ENCODE results near the gene PGBD5.

PGBD5 gene

GRCh38 chr1:230322967-230323547 lies 103.1 kb downstream of the PGBD5 start:
- no peak for DNase-seq
- Histone ChIP-seq H3K36me3 (peaks cover 31% of the 10 kb centered on the region), H3K9me3 (ENCODE audit: severe bottlenecking) (no peaks in the 10 kb centered on the region), H3K27me3 (ENCODE audit: insufficient read depth, low read depth, severe bottlenecking) (no peaks in the 10 kb centered on the region), H3K4me3 (ENCODE audit: low read depth, low read length) (no peak overlapping the region), H3K27ac (no peak overlapping the region)
- TF ChIP-seq, protein P1, sequence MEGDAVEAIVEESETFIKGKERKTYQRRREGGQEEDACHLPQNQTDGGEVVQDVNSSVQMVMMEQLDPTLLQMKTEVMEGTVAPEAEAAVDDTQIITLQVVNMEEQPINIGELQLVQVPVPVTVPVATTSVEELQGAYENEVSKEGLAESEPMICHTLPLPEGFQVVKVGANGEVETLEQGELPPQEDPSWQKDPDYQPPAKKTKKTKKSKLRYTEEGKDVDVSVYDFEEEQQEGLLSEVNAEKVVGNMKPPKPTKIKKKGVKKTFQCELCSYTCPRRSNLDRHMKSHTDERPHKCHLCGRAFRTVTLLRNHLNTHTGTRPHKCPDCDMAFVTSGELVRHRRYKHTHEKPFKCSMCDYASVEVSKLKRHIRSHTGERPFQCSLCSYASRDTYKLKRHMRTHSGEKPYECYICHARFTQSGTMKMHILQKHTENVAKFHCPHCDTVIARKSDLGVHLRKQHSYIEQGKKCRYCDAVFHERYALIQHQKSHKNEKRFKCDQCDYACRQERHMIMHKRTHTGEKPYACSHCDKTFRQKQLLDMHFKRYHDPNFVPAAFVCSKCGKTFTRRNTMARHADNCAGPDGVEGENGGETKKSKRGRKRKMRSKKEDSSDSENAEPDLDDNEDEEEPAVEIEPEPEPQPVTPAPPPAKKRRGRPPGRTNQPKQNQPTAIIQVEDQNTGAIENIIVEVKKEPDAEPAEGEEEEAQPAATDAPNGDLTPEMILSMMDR (IDR thresholded peaks at IDR 0.05; ENCODE audit: low read depth, low read length) = no peak

DNA sequence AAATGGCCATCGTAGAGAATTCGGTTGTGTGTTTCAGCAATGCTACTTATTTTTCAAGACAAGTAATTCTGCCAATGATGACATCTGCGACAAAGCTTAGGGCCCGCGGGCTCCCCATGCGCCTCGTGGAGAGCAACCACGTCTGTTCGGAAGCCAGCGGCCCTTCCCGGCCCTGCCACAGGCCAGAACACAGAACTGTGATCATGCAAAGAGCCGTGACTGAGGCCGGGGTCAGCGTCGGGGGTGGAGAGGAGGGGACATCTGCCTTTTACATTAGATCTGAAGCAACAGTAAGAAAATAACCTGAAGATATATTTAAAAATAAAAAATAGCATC lies 103.7 kb downstream of the PGBD5 start:
- Histone ChIP-seq H3K9me3 (ENCODE audit: severe bottlenecking) (no peaks in the 10 kb centered on the region), H3K4me3 (ENCODE audit: low read depth, low read length) (no peak overlapping the region), H3K27me3 (ENCODE audit: insufficient read depth, low read depth, severe bottlenecking) (no peaks in the 10 kb centered on the region), H3K27ac (no peak overlapping the region), H3K36me3 (peaks cover 31% of the 10 kb centered on the region)
- TF ChIP-seq, protein P1 (IDR thresholded peaks at IDR 0.05; ENCODE audit: low read depth, low read length) = no peak
- DNase-seq = no peak

DNA sequence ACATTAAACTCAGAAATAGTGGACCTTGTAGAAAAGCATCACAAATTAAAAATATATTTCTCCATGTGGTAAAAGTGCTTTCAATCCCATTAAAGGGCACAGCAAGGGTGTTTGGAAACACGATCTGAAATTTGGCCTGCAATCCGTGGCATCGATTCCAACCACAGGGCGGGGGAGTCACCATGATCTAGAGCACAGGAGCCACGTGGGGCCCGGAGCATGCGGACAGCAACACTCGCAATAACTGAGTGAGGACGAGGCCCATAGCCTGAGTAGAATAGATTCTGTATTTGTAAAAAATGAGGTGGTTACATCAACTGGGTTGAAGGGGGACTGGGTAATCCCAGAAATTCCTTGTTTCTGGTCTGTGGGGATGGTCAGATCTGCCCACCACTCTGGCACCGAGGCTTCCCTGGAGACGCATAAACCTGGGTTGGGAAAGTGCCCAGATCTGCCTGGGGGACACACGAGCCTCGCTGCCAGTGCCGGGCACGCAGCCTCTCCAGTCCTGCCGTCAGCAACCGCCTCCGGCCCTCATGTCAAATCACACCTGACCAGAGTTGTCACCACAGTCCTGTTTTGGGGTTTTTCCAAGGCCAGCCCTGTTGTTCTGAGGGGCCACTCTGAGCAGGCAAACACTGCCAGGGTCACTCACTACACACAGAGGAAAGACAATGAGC lies 104.3 kb downstream of the PGBD5 start:
- Histone ChIP-seq H3K36me3 (peaks cover 31% of the 10 kb centered on the region), H3K9me3 (ENCODE audit: severe bottlenecking) (no peaks in the 10 kb centered on the region), H3K27me3 (ENCODE audit: insufficient read depth, low read depth, severe bottlenecking) (no peaks in the 10 kb centered on the region), H3K4me3 (ENCODE audit: low read depth, low read length) (no peak overlapping the region), H3K27ac (no peak overlapping the region)
- TF ChIP-seq, protein P1 (IDR thresholded peaks at IDR 0.05; ENCODE audit: low read depth, low read length) = no peak
- no peak for DNase-seq

DNA sequence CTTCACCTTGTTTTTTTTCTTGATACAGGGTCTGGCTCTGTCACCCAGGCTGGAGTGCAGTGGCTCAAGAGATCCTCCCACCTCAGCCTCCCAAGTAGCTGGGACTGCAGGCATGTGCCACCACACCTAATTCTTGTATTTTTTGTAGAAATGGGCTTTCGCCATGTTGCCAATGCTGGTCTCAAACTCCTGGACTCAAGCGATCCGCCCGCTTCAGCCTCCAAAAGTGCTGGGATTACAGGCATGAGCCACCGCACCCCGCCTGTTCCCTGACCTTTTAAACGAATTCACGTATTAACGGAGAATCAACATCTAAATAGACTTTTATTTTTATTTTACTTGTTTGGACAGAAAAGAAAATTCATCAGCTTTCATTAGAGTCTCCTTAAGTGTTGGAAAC lies 104.8 kb downstream of the PGBD5 start:
- Histone ChIP-seq H3K4me3 (ENCODE audit: low read depth, low read length) (no peak overlapping the region), H3K27me3 (ENCODE audit: insufficient read depth, low read depth, severe bottlenecking) (no peaks in the 10 kb centered on the region), H3K9me3 (ENCODE audit: severe bottlenecking) (no peaks in the 10 kb centered on the region), H3K36me3 (peaks cover 28% of the 10 kb centered on the region), H3K27ac (no peak overlapping the region)
- TF ChIP-seq, protein P1 (IDR thresholded peaks at IDR 0.05; ENCODE audit: low read depth, low read length) = no peak
- DNase-seq = no peak

DNA sequence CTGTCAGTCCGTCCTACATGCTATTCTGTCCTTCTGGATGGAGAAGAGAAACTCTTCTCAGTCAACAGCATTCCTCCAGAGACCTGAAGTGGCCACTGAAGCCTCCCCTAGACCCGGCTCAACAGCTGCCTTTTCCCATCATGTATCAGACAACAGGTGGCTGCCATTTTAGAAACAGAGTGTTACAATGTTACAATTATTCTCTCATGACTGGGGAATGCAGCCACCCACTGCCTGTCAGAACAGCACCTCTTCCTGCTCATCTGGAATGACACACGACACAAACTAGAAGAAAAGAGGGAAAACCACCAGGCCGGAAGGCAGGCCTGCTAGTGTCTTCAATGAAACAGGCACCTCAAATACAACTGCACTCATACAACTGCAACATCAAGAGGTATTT lies 105.3 kb downstream of the PGBD5 start:
- Histone ChIP-seq H3K9me3 (ENCODE audit: severe bottlenecking) (no peaks in the 10 kb centered on the region), H3K27ac (no peak overlapping the region), H3K4me3 (ENCODE audit: low read depth, low read length) (no peak overlapping the region), H3K27me3 (ENCODE audit: insufficient read depth, low read depth, severe bottlenecking) (no peaks in the 10 kb centered on the region), H3K36me3 (peaks cover 23% of the 10 kb centered on the region)
- no peak for DNase-seq
- TF ChIP-seq, protein P1 (IDR thresholded peaks at IDR 0.05; ENCODE audit: low read depth, low read length) = no peak
